ENCODE measurements around the gene ZEB2. TPM values are rescaled to one million over a fixed set of nuclear protein-coding genes. Genes with fewer than 3 reads are reported as not detected.

Gene ZEB2
- total RNA-seq, 1 donor from 2014 or later: 95.4 TPM

DNA sequence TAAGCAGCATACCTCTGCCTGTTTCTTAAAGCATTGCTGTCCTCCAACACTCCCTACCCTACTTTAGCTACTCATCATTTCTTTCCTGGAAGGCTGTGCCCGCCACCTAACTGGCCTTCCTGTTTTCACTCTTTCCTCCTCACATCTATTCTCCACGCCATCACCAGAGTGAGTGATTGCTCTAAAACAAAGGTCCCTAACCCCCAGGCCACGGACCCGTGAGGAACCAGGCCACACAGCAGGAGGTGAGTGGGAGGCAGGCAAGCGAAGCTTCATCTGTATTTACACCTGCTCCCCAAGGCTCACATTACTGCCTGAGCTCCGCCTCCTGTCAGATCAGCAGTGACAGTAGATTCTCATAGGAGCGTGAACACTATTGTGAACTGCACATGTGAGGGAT is 13.3 kb upstream of the ZEB2 start:
- no peaks in the 10 kb centered on the region for H3K36me3 Mint-ChIP-seq (ENCODE audit: low read depth)
- no peak overlapping the region for H3K27ac Mint-ChIP-seq (ENCODE audit: unreplicated experiment)
- H3K27me3 Mint-ChIP-seq (ENCODE audit: low read depth): no peaks in the 10 kb centered on the region
- peaks cover 7% of the 10 kb centered on the region for H3K4me1 Mint-ChIP-seq (ENCODE audit: low read depth)
- DNase-seq (ENCODE audit: low spot score): no peak
- H3K9me3 Mint-ChIP-seq (ENCODE audit: low read depth): no peaks in the 10 kb centered on the region
- no peak overlapping the region for H3K4me3 Mint-ChIP-seq (ENCODE audit: unreplicated experiment)
- TF ChIP-seq, protein P1, sequence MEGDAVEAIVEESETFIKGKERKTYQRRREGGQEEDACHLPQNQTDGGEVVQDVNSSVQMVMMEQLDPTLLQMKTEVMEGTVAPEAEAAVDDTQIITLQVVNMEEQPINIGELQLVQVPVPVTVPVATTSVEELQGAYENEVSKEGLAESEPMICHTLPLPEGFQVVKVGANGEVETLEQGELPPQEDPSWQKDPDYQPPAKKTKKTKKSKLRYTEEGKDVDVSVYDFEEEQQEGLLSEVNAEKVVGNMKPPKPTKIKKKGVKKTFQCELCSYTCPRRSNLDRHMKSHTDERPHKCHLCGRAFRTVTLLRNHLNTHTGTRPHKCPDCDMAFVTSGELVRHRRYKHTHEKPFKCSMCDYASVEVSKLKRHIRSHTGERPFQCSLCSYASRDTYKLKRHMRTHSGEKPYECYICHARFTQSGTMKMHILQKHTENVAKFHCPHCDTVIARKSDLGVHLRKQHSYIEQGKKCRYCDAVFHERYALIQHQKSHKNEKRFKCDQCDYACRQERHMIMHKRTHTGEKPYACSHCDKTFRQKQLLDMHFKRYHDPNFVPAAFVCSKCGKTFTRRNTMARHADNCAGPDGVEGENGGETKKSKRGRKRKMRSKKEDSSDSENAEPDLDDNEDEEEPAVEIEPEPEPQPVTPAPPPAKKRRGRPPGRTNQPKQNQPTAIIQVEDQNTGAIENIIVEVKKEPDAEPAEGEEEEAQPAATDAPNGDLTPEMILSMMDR (IDR thresholded peaks at IDR 0.05): no peak

DNA sequence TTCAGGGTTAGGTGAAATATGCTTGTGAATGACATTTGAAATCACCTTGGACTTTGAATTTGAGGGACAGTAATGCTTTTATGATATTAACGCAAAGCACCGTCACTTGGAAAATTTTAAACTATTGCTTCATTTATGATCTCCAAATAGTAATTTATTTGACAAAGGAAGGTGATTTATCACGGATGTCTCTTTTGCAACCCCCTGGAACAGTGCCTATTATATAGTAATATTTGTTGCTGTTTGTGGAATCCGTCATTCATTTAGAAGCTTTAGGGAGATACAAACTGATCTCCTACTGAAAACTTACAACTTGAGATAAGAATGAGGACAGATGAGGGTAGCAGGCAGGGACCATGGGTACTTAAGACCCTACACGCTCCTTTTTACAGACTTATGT is 10.7 kb upstream of the ZEB2 start:
- no peak for DNase-seq (ENCODE audit: low spot score)
- H3K27ac Mint-ChIP-seq (ENCODE audit: unreplicated experiment): no peak overlapping the region
- no peaks in the 10 kb centered on the region for H3K9me3 Mint-ChIP-seq (ENCODE audit: low read depth)
- H3K27me3 Mint-ChIP-seq (ENCODE audit: low read depth): no peaks in the 10 kb centered on the region
- H3K36me3 Mint-ChIP-seq (ENCODE audit: low read depth): no peaks in the 10 kb centered on the region
- TF ChIP-seq, protein P1 (IDR thresholded peaks at IDR 0.05): no peak
- H3K4me1 Mint-ChIP-seq (ENCODE audit: low read depth): peaks cover 7% of the 10 kb centered on the region
- no peak overlapping the region for H3K4me3 Mint-ChIP-seq (ENCODE audit: unreplicated experiment)

DNA sequence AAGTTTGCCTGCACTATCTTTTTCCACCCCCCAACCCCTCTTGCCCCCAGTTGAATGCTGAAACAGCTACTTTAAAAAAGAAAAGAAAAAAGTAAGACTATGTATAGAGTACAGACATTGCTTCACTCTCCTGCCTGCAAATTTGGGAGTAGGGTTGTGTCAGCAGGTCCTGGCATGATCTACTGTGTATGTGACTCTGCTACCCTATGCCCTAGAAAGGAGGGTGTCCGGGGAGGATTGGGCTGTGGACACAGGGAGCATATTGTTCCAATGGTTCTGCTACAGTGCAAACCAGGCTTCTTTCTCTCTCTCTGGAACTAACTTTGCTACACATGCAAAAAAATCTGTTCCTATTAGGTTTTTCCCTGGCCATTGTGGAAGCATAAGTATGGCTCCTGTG is 9.9 kb upstream of the ZEB2 start:
- no peaks in the 10 kb centered on the region for H3K27me3 Mint-ChIP-seq (ENCODE audit: low read depth)
- no peak overlapping the region for H3K27ac Mint-ChIP-seq (ENCODE audit: unreplicated experiment)
- TF ChIP-seq, protein P1 (IDR thresholded peaks at IDR 0.05): no peak
- H3K4me3 Mint-ChIP-seq (ENCODE audit: unreplicated experiment): no peak overlapping the region
- H3K9me3 Mint-ChIP-seq (ENCODE audit: low read depth): no peaks in the 10 kb centered on the region
- H3K4me1 Mint-ChIP-seq (ENCODE audit: low read depth): peaks cover 7% of the 10 kb centered on the region
- DNase-seq (ENCODE audit: low spot score): no peak
- H3K36me3 Mint-ChIP-seq (ENCODE audit: low read depth): no peaks in the 10 kb centered on the region

DNA sequence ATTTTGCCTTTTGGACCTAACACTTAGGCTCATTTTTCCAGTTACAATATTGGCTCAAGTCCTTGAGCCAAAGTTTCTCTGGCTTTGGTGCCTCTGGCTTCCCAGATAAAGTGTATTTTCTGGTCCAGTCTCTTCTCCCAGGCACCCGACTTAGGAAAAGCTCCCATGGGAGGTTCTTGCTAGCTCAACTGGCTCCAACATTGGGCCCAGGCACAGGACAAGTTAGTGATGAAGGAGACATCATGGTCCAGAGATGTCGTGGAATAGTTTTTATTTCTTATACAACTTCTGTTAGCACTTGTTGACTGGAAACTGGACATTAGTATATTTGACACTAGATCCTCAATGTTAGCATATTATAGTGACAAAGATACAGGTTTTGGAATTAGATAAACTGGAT is 8.2 kb upstream of the ZEB2 start:
- no peak for DNase-seq (ENCODE audit: low spot score)
- TF ChIP-seq, protein P1 (IDR thresholded peaks at IDR 0.05): no peak
- no peak overlapping the region for H3K27ac Mint-ChIP-seq (ENCODE audit: unreplicated experiment)
- H3K4me1 Mint-ChIP-seq (ENCODE audit: low read depth): peaks cover 19% of the 10 kb centered on the region
- H3K36me3 Mint-ChIP-seq (ENCODE audit: low read depth): no peaks in the 10 kb centered on the region
- H3K27me3 Mint-ChIP-seq (ENCODE audit: low read depth): no peaks in the 10 kb centered on the region
- H3K9me3 Mint-ChIP-seq (ENCODE audit: low read depth): no peaks in the 10 kb centered on the region
- H3K4me3 Mint-ChIP-seq (ENCODE audit: unreplicated experiment): no peak overlapping the region

- no peak overlapping the region for H3K4me3 Mint-ChIP-seq (ENCODE audit: unreplicated experiment)
- H3K27me3 Mint-ChIP-seq (ENCODE audit: low read depth): no peaks in the 10 kb centered on the region
- H3K9me3 Mint-ChIP-seq (ENCODE audit: low read depth): no peaks in the 10 kb centered on the region
- no peak overlapping the region for H3K27ac Mint-ChIP-seq (ENCODE audit: unreplicated experiment)
- DNase-seq (ENCODE audit: low spot score): no peak
- H3K36me3 Mint-ChIP-seq (ENCODE audit: low read depth): no peaks in the 10 kb centered on the region
- peaks cover 29% of the 10 kb centered on the region for H3K4me1 Mint-ChIP-seq (ENCODE audit: low read depth)
- TF ChIP-seq, protein P1 (IDR thresholded peaks at IDR 0.05): no peak
These were observed 6.9 kb upstream of the ZEB2 start for GRCh38 chr2:144526831-144527230.
